ENCODE measurements around the gene ZSCAN21.

ZSCAN21 gene

DNA sequence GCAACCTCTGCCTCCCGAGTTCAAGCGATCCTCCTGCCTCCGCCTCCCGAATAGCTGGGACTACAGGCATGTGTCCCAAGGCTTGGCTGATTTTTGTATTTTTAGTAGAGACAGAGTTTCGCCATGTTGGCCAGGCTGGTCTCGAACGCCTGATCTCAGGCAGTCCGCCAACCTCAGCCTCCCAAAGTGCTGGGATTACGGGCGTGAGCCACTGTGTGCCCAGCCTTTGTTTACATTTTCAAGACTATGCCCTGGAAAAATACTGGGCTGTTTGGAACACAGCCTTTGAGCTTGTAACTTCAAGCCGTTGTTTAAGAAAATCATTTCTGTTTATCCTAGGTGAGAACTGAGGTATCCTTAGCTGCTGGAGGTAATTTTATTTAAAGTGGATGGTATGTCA is 32.3 kb upstream of the ZSCAN21 start:
- ATAC-seq (no peak), DNase-seq (no peak)
- Mint-ChIP-seq H3K4me3 (peak overlapping the region; percentile 38), H3K9me3 (no peaks in the 10 kb centered on the region), H3K27me3 (no peaks in the 10 kb centered on the region), H3K27ac (no peak overlapping the region), H3K36me3 (ENCODE audit: low read depth) (peaks cover 29% of the 10 kb centered on the region), H3K4me1 (peaks cover 71% of the 10 kb centered on the region)

DNA sequence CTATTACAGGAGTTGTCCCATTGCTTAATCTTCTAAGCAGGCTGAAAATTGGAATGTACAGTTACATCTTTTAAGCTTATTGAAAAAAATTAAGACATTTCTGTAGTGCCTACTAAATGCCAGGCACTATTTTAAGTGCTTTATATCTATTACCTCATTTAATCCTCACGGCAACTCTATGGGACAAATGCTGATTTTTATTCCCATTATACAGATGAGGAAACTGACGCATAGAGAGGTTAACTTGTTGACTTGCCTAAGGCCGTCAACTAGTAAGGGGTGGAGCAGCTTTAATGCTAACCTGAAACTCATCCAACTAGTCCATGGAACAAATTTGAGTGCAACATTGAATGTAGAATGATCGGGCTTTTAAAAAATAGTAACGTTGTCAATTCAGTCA is 31.7 kb upstream of the ZSCAN21 start:
- no peak for DNase-seq
- Mint-ChIP-seq H3K27me3 (no peaks in the 10 kb centered on the region), H3K27ac (no peak overlapping the region), H3K4me3 (peak overlapping the region; percentile 38), H3K4me1 (peaks cover 69% of the 10 kb centered on the region), H3K9me3 (no peaks in the 10 kb centered on the region), H3K36me3 (ENCODE audit: low read depth) (peaks cover 34% of the 10 kb centered on the region)
- ATAC-seq: no peak

DNA sequence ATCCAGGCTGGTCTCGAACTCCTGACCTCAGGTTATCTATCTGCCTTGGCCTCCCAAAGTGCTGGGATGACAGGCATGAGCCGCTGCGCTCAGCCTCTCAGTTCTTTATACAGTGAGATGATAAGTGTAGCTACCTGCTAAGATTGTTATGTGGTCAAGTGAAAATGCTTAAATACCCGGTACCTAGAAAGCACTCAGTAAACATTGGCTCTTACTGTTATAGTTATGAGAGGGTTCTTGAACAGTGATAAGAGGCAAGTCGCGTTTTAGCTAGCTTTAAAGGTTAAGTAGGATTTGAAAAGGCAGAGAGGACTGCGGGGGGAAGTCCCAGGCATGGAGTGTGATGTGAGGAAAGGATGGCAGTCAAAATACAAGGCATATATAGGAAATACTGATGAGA is 29.7 kb upstream of the ZSCAN21 start:
- H3K9me3 Mint-ChIP-seq: no peaks in the 10 kb centered on the region
- DNase-seq (no peak), ATAC-seq (peak; percentile 33)
- H3K36me3 Mint-ChIP-seq (ENCODE audit: low read depth): peaks cover 52% of the 10 kb centered on the region
- H3K27ac Mint-ChIP-seq: peak overlapping the region; percentile 49
- H3K4me1 Mint-ChIP-seq: peaks cover 61% of the 10 kb centered on the region
- no peaks in the 10 kb centered on the region for H3K27me3 Mint-ChIP-seq
- no peak overlapping the region for H3K4me3 Mint-ChIP-seq

DNA sequence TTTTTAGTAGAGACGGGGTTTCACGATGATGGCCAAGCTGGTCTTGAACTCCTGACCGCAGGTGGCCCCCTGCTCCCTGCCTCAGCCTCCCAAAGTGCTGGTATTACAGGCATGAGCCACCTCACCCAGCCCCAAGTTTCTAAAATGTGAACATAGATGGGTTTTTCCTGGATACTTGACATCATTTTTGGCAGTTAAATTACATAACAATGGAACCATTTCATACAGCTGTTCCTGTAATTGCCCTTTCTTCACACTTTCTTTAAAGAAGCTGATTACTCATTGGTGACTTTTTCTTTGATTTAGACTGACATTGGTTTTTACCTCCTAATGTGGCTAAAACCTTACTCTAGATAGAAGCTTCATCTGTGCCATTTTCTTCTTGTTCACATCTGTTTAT is 28.3 kb upstream of the ZSCAN21 start:
- H3K4me3 Mint-ChIP-seq: no peak overlapping the region
- ATAC-seq: peak; percentile 25
- DNase-seq: no peak
- no peaks in the 10 kb centered on the region for H3K27me3 Mint-ChIP-seq
- peaks cover 58% of the 10 kb centered on the region for H3K36me3 Mint-ChIP-seq (ENCODE audit: low read depth)
- H3K9me3 Mint-ChIP-seq: no peaks in the 10 kb centered on the region
- H3K27ac Mint-ChIP-seq: peak overlapping the region; percentile 6
- H3K4me1 Mint-ChIP-seq: peaks cover 58% of the 10 kb centered on the region

DNA sequence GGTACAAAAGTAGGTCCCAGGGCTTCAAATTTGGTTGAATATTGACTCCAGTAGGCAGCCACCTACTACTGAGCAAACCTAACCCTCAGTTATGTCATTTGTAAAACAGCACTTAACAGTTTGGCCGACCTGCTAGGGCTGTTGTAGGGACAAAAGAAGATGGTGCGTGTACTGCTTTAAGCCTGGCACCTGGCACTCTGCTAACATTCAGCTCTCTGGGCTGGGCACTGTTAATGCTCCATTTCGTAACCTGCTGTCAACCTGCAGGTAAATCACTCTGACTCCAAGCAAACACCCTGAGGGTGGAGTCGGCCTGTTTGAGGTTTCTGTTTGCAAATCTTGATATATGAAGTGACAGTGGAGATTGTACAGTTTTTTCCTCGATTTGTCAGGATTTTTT is 27.0 kb upstream of the ZSCAN21 start:
- H3K4me1 Mint-ChIP-seq: peaks cover 47% of the 10 kb centered on the region
- no peak overlapping the region for H3K4me3 Mint-ChIP-seq
- H3K9me3 Mint-ChIP-seq: no peaks in the 10 kb centered on the region
- H3K36me3 Mint-ChIP-seq (ENCODE audit: low read depth): peaks cover 57% of the 10 kb centered on the region
- H3K27ac Mint-ChIP-seq: no peak overlapping the region
- DNase-seq (no peak), ATAC-seq (no peak)
- no peaks in the 10 kb centered on the region for H3K27me3 Mint-ChIP-seq

DNA sequence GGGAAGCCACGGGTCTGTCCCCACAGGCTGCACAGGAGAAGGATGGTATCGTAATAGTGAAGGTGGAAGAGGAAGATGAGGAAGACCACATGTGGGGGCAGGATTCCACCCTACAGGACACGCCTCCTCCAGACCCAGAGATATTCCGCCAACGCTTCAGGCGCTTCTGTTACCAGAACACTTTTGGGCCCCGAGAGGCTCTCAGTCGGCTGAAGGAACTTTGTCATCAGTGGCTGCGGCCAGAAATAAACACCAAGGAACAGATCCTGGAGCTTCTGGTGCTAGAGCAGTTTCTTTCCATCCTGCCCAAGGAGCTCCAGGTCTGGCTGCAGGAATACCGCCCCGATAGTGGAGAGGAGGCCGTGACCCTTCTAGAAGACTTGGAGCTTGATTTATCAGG is 26.0 kb upstream of the ZSCAN21 start:
- Mint-ChIP-seq H3K27me3 (no peaks in the 10 kb centered on the region), H3K4me3 (no peak overlapping the region), H3K4me1 (peaks cover 40% of the 10 kb centered on the region), H3K9me3 (no peaks in the 10 kb centered on the region), H3K27ac (no peak overlapping the region), H3K36me3 (ENCODE audit: low read depth) (peaks cover 51% of the 10 kb centered on the region)
- no peak for DNase-seq
- no peak for ATAC-seq

DNA sequence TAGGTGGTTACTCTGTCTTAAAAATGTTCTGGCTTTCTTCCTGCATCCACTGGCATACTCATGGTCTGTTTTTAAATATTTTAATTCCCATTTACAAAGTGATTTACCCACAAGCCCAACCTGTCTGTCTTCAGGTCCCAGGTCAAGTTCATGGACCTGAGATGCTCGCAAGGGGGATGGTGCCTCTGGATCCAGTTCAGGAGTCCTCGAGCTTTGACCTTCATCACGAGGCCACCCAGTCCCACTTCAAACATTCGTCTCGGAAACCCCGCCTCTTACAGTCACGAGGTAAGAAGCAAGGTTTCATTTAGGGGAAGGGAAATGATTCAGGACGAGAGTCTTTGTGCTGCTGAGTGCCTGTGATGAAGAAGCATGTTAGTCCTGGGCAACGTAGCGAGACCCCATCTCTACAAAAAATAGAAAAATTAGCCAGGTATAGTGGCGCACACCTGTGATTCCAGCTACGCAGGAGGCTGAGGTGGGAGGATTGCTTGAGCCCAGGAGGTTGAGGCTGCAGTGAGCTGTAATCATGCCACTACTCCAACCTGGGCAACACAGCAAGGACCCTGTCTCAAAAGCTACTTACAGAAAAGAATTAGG is 25.5 kb upstream of the ZSCAN21 start:
- no peak overlapping the region for H3K4me3 Mint-ChIP-seq
- DNase-seq (no peak), ATAC-seq (no peak)
- no peaks in the 10 kb centered on the region for H3K27me3 Mint-ChIP-seq
- H3K4me1 Mint-ChIP-seq: peaks cover 34% of the 10 kb centered on the region
- peaks cover 53% of the 10 kb centered on the region for H3K36me3 Mint-ChIP-seq (ENCODE audit: low read depth)
- H3K27ac Mint-ChIP-seq: no peak overlapping the region
- H3K9me3 Mint-ChIP-seq: no peaks in the 10 kb centered on the region

DNA sequence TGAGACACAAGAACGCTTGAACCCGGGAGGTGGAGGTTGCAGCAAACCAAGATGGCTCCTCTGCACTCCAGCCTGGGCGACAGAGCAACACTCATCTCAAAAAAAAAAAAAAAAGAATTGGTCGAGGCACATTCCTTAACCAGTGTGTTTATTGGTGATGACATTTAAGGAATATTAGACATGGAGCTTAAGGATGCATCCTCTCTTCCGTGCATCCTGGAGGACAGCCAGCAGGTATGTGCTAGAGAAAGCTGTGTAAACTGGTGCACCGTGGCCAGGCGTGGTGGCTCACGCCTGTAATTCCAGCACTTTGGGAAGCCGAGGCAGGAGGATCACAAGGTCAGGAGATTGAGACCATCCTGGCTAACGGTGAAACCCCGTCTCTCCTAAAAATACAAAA is 22.4 kb upstream of the ZSCAN21 start:
- H3K36me3 Mint-ChIP-seq (ENCODE audit: low read depth): peaks cover 54% of the 10 kb centered on the region
- no peak for DNase-seq
- H3K27me3 Mint-ChIP-seq: no peaks in the 10 kb centered on the region
- peaks cover 10% of the 10 kb centered on the region for H3K4me1 Mint-ChIP-seq
- no peak overlapping the region for H3K4me3 Mint-ChIP-seq
- no peak for ATAC-seq
- H3K9me3 Mint-ChIP-seq: no peaks in the 10 kb centered on the region
- no peak overlapping the region for H3K27ac Mint-ChIP-seq

DNA sequence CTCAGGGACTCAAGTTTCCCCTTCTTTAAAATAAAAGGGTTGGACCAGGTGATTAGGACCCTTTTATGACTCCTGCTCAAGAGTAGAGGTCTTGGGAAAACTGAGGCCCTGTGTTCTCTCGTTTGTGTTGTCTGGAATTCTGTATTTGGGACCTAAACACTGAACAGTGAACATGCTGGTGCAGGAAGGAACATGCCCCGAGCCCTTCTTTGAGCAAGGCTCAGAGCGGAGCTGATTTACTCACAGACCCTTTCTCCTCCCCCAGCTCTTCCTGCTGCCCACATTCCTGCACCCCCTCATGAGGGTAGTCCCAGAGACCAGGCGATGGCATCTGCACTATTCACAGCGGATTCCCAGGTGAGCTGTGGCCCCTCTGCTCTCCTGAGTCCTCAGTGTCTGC is 20.0 kb upstream of the ZSCAN21 start:
- Mint-ChIP-seq H3K27me3 (no peaks in the 10 kb centered on the region), H3K9me3 (no peaks in the 10 kb centered on the region), H3K4me1 (peaks cover 6% of the 10 kb centered on the region), H3K36me3 (ENCODE audit: low read depth) (peaks cover 50% of the 10 kb centered on the region), H3K27ac (no peak overlapping the region), H3K4me3 (no peak overlapping the region)
- no peak for ATAC-seq
- DNase-seq: no peak

DNA sequence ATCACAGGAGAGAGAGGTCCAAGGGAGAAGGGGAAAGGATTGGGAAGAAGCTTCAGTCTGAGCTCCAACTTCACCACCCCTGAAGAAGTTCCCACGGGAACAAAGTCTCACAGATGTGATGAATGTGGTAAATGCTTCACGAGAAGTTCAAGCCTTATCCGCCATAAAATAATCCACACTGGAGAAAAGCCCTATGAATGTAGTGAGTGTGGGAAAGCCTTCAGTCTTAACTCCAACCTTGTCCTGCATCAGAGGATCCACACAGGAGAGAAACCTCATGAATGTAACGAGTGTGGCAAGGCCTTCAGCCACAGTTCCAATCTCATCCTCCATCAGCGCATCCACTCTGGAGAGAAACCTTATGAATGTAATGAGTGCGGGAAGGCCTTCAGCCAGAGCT is 16.0 kb upstream of the ZSCAN21 start:
- Mint-ChIP-seq H3K4me3 (no peak overlapping the region), H3K36me3 (ENCODE audit: low read depth) (peaks cover 54% of the 10 kb centered on the region), H3K4me1 (no peaks in the 10 kb centered on the region), H3K9me3 (no peaks in the 10 kb centered on the region), H3K27ac (no peak overlapping the region), H3K27me3 (no peaks in the 10 kb centered on the region)
- DNase-seq (no peak), ATAC-seq (no peak)

DNA sequence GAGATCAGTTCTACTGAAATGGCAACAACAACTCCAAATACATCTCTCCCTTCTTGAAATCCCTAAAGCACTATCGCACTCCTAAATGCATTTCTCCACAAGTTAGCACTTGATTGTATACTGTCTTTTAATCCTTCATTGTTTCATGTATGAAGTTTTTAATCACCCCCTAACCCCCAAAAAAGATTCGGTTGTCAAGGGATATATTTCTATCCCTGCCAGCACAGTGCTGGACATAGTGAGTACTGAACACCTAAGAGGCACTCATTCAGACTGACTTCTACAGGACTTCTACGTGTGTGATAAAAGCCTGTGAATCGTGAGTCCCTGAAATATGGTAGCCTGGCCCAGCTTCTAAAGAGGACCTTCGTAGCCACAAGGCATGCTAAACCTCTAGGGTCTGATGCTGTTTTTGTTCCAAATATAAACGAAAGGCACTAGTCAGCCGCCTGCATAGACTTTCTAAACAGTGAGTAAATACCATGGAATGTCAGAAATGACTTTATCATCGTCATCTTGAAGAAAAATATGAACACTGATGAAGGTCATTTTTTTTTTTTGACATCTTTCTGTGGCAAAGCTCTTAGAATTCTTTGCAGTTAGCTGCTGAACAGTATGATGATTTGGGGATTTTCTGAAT is 14.6 kb upstream of the ZSCAN21 start:
- no peak for DNase-seq
- no peak for ATAC-seq
- Mint-ChIP-seq H3K4me3 (no peak overlapping the region), H3K9me3 (no peaks in the 10 kb centered on the region), H3K27me3 (no peaks in the 10 kb centered on the region), H3K27ac (no peak overlapping the region), H3K4me1 (no peaks in the 10 kb centered on the region), H3K36me3 (ENCODE audit: low read depth) (peaks cover 53% of the 10 kb centered on the region)

DNA sequence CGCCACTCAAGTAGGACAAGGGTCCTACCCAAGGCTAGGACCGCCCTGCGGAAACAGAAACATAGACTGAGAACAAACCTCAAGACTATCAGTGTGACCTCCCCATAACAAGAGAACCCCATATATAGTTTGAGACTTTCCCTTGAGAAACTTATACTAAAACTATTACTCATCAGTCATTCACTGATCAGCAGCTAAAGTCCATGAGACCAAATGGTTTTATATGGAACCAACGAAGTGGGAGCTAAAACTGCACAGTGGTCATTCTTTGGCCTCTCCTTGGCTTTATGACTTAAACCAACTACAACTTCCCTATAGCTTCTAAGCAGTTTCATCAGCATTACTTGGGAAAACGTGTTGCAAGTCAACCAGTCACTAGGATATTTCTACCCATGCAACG is 13.7 kb upstream of the ZSCAN21 start:
- no peaks in the 10 kb centered on the region for H3K9me3 Mint-ChIP-seq
- ATAC-seq (no peak), DNase-seq (no peak)
- H3K27ac Mint-ChIP-seq: no peak overlapping the region
- H3K4me1 Mint-ChIP-seq: peaks cover 8% of the 10 kb centered on the region
- no peaks in the 10 kb centered on the region for H3K27me3 Mint-ChIP-seq
- H3K4me3 Mint-ChIP-seq: no peak overlapping the region
- peaks cover 48% of the 10 kb centered on the region for H3K36me3 Mint-ChIP-seq (ENCODE audit: low read depth)

DNA sequence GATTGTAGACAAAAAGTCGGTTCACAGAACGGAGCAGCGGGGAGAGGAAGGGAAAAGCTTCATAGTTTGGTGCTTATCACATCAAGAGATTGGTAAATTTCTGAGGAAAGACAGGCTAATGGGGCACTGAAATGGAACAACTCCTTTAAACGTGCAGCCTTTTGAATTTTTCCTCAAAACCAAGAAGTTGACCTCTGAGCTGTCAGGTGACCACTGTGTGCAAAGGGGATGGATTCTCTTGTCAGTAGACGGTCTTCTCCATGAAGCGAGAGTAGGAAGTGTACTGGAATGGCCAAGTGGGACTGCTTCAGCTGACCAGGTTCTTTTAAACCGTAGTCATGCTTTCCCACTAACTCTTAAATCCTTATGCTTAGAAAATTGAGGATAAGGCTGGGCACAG is 11.2 kb upstream of the ZSCAN21 start:
- no peak for ATAC-seq
- Mint-ChIP-seq H3K4me3 (no peak overlapping the region), H3K27me3 (no peaks in the 10 kb centered on the region), H3K27ac (no peak overlapping the region), H3K9me3 (no peaks in the 10 kb centered on the region), H3K36me3 (ENCODE audit: low read depth) (peaks cover 36% of the 10 kb centered on the region), H3K4me1 (peaks cover 15% of the 10 kb centered on the region)
- DNase-seq: no peak

DNA sequence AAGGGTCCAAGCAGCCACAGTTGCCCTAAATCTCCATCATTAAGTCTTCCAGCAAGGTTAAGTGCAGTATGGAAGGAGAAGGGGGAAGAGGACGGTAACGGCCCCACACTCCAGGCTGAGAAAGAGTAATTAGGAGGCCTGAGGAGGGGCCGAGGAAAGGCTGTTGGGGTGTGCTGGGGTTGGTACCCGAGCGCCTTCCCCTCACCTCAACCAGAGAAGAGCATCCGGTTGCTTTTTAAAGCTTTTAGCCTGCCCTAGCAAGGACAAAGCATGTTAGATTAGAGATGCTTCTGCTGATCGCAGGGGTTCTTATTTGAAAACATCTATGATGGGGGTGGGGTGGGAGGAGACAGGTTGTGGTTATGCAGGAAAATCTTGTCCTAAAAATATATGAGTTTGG is 9.0 kb upstream of the ZSCAN21 start:
- H3K4me3 Mint-ChIP-seq: no peak overlapping the region
- H3K36me3 Mint-ChIP-seq (ENCODE audit: low read depth): peaks cover 20% of the 10 kb centered on the region
- DNase-seq: no peak
- ATAC-seq: no peak
- H3K9me3 Mint-ChIP-seq: no peaks in the 10 kb centered on the region
- peaks cover 15% of the 10 kb centered on the region for H3K4me1 Mint-ChIP-seq
- H3K27ac Mint-ChIP-seq: no peak overlapping the region
- no peaks in the 10 kb centered on the region for H3K27me3 Mint-ChIP-seq

DNA sequence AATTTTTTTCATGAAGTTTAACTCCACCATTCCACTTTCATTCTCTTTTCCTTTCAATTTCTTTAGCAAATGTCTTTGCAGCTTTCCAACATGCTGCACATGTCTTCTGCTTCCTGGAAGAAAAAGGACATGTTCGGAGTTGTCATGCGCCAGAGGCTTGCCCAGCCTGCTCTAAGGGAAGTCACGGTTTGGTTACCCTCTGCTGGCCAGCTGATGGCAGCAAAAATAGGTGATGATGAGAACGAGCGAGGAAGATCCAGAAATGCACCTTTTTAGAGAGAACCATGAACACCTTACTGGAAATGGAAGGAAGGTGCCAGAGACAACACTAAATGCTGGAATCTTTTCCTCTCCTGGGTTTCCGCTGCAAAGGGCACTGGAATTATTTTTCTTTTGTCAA is 4.9 kb upstream of the ZSCAN21 start:
- no peak overlapping the region for H3K4me3 Mint-ChIP-seq
- H3K27ac Mint-ChIP-seq: no peak overlapping the region
- no peak for ATAC-seq
- H3K36me3 Mint-ChIP-seq (ENCODE audit: low read depth): peaks cover 3% of the 10 kb centered on the region
- no peak for DNase-seq
- no peaks in the 10 kb centered on the region for H3K9me3 Mint-ChIP-seq
- H3K27me3 Mint-ChIP-seq: no peaks in the 10 kb centered on the region
- H3K4me1 Mint-ChIP-seq: peaks cover 23% of the 10 kb centered on the region

DNA sequence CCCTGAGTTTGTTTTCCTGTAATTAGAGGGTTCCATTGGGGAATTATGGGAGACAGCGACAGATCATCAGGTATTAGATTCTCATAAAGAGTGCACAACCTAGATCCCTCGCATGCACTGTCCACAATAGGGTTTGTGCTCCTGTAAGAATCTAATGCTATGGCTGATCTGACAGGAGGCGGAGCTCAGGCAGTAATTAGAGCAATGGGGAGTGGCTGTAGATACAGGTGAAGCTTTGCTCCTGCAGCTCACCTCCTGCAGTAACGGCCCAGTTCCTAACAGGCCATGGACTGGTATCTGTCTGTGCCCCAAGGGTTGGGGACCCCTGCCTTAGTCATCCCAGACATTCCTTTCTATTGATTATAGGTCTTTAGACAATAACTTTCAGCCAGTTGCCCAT is 894 bp upstream of the ZSCAN21 start:
- DNase-seq (no peak), ATAC-seq (no peak)
- Mint-ChIP-seq H3K9me3 (no peaks in the 10 kb centered on the region), H3K27ac (peak overlapping the region; percentile 90), H3K27me3 (no peaks in the 10 kb centered on the region), H3K36me3 (ENCODE audit: low read depth) (no peaks in the 10 kb centered on the region), H3K4me3 (peak overlapping the region; percentile 89), H3K4me1 (peaks cover 22% of the 10 kb centered on the region)

Data from activated naive CD8-positive, alpha-beta T cell treated with anti-CD3 and anti-CD28 coated beads, Interleukin-2, amount 50 U/mL, for 24 hours (primary cell).